Activated CD4-positive, alpha-beta T cell treated with anti-CD3 and anti-CD28 coated beads for 4 hours (primary cell): ENCODE results near the gene WWOX.

Experiments
- DNase-seq, 2 donors: peaks; one replicate each; pipeline ENCODE4 v3.0.0-alpha.2; 2020

The WWOX gene

DNA sequence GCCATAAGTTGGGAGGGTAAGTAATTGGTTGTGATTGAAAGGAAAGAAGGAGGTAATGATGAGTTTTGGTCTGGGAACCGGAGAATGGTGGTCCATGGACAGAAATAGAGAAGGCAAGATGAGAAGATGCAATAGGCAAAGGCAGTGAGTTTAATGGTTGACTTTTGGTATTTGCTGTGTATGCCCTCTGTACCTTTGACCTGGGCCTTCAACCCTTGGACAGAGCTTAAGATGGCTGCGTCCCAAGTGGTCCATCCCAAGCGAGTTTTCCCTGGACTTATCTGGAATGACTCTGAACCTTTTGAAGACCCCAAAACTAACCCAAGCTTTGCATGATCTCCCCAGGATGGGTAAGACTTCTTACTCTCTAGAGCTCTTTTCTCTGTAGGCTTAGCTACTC lies 836.6 kb downstream of the WWOX start:
- no peak for DNase-seq

DNA sequence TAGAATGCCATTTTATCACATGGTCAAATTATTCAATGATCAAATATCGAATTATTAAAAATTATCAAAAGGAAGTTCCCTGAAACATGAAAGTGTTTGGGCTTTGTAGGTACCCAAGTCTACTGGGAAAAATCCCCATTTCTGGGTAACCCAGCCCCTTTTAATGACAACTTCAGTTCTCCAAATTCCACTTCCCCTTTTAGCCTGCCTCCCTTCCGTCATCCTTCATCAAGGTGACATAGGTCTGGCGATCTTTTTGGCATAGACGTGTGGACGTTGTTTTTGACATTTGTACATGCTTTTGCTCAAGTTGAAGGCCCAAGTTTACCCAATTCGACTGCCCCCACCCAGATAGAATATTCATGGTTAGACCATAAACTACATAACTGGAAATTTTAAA lies 840.1 kb downstream of the WWOX start:
- no peak for DNase-seq

DNA sequence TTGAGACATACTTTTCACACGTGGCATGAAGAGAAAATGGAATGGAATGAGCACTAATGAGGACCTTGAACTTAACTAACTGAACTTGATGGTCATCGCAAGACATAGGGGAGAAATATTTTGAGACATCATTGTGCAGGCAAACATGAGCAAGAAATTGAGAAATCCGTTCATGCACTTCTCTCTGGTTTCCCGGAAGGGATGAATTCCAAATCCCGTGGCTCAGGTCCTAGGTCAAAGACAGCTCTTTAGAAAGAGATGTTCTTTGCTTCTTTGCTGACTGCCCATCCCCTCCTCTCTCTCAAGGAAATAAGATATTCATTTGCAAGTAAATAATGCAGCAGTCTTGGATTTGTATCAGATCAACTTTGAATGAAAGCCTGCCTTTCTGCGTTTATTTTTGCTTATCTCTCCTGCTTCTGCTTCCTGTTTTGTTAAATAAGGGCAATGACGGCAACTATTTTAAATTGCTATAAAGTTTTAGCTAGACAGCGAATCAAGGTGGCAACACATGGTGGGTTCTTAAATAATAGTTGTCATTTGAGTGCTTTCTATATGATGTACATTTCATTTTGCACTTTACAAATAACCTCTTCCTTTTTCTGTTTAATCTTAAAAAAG lies 843.3 kb downstream of the WWOX start:
- no peak for DNase-seq

DNA sequence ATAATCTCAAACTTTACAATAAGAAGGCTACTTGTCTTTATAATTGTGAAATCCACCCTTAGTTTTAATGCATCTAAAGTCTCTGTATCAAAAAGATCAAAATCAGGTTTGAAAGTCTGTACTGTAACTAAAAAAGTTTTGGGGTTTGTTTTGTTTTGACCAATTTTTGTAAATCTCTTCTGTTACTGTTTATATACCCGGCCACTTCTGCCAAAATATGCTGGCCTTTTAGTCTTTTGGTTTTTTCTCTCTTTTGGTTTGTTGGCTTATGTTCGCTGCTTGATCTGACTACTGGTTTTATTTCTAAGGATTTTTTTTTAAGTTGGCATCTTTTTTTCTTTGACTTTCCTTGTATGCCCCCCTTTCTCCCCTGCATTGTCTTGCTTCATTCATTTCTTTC lies 845.9 kb downstream of the WWOX start:
- DNase-seq: no peak

DNA sequence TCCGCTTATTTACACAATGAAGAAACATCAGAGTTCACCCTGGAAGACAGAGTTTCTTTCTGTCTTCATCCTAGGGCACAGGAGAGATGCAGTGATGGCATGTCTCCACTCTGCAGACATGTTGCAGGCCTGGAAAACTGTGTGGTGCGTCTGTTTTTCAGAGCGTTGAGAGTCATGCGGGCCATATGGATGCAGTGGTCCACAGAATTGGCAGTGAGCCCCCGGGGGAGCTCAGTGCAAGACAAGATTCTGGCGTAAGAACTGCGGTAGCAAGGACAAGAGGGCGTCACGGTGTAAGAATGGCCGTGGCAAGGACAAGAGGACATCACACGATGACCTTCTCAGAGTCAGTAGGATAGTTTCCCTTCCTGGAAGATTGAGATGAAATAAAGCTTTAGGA lies 847.1 kb downstream of the WWOX start:
- DNase-seq: no peak

DNA sequence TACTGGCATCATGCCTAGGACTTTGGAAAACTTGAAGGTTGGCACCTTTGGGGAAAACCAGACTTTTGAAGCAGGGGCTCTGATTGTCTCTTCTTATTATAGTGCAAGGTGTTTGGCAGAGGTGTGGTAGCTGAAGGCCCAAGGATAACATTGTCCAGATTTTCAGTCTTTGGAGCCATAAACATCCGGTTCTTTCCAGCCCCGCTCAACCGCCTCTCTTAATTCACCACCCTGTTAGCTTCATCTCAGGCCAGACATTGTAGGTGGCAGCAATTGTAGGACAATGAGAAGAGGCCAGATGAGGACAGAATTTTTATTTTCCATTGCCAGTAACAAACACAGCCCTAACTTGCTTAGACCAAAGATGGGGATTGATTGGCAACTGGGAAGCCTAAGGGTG lies 851.3 kb downstream of the WWOX start:
- no peak for DNase-seq

DNA sequence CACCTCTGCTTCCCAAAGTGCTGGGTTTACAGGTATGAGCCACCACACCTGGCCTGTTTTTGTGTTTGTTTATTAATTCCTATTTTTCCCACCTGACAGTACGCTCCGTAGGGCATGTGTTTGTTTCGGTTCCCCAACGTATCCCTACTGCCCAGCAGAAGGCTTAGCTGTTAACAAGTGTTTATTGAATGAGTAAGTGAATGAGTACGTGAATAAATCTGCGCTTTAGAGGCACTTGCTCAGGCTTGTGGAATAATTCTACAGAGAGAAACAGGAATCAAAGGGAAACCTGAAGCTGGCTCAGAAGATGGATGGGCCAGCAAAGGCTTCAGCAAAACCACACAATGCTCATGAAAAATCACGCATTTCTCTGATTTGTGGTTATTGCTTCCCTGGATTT lies 853.2 kb downstream of the WWOX start:
- no peak for DNase-seq

DNA sequence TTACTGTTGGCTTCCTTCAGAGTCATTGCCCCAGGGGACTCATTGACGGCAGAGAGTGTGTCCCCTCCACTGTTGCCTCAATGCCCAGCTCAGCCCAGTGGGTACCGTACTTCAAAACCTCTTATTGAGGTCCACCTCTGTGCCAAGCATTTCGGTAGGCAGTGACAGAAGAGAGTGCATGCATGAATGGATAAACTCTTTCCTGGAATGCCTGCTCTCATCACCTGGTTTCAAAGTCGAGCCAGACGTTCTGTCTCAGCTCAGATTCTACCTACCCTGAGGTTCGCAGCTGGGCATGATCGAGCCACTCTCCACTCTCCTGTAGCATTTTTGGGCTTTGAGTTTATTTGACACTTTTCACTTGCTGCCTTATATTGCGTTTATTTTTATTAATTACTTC lies 854.1 kb downstream of the WWOX start:
- DNase-seq: no peak

DNA sequence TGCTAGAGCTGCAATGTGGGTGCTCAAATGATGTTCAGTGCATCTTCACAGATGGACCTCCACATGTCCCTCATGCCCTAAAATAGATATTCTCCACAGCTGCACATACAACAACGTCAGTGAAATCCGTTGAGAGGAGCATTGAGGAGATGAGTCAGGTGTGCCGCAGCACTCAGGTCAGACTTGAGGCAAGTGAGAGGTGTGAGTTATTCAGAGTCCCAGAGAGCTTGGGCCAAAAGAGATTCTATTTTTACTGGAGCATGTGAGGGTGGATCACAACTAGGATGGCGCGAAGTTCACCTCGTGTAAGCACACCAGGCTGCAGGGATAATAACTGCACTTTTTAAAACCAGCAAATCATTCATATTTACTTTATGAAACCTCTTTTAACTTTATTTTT lies 855.8 kb downstream of the WWOX start:
- no peak for DNase-seq

DNA sequence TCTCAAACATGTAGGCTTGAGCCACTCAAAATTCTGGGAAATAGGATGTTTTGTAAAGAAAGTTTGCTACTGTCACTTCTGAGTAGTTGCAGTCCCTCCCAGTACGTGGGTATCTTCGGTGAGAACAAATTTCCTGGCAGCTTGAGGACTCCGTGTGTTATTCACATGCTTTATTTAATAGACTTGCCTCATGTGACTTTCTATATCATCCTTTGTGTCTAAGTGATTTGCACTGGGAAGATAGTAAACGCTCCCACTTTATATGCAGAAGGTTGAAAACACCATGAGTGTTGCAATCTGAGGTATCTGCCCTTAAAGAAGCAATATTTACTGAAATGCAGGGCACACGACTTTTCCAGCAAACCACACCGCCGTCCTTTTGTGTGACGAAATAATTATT lies 857.4 kb downstream of the WWOX start:
- no peak for DNase-seq

DNA sequence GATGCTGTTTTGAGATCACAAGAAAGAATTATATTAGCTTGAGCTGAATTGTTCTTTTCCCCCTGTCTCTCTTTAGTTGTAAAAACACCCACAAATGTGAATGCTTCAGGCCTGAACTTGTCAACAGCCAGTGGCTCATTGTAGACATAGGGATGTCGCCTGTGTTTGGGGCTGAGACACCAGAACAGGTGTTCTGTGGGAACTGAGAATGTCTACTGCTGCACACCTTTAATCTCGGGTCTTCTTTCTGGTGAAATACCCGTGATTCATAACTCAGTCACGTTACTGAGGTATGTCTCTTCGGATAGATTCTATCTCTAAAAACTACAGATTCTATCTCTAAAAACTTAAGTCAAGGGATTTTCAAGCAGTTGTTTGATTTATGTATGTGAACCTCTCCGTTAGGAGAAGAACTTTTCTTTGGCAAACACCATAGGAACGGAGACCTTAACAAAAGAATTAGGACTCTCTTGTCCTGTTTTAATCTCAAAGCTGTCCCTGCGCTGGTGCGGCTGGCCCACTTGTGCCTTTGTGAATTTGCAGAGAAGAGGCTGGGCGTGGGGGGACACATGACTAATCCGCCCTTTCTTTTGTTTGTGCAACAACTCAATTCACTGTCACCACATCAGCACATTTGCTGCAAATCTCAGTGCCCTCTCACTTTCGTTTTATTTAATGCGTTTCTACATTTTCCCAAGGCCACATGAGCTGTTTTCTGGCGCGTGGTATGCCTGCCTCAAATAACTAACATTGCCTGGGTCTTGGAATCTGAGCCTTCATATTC lies 858.1 kb downstream of the WWOX start:
- peak; percentile 17 to 38 for DNase-seq

DNA sequence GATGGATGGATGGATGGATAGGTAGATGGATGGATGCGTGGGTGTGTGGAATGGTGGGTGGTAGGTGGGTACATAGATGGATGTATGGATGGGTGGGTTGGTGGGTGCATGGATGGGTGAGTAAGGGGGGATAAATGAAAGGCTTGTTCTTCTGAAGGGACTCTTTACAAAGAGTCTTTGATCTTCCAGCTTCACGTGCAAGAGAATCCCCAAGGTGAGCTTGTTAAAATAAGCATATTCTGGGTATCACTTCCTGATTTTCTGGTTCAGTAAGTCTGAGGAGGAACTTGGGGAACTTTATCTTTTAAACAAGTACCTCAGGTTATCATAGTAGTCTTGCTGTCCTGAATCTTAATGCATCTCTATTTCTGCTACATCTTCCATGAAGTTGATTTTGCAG lies 862.0 kb downstream of the WWOX start:
- no peak for DNase-seq

DNA sequence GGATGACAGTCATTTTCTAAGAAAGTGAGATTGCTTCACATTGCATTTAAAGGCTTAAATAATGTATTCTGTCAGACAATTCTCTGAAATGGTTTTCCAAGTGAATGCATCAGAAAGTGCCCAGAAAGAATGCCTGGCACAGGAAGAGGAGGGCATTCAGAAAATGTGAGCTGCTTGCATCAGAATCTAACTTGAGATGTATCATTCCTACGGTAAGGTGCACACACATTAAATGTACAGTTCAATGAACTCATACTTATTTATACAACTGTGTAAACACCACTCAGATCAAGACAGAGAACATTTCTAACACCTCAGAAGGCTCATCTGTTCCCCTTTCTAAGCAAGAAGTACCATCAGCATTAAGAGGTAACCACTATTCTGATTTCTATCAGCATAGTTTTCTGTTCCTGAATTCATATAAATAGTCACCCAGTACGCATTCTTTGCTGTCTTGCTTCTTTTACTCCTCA lies 863.0 kb downstream of the WWOX start:
- no peak for DNase-seq

DNA sequence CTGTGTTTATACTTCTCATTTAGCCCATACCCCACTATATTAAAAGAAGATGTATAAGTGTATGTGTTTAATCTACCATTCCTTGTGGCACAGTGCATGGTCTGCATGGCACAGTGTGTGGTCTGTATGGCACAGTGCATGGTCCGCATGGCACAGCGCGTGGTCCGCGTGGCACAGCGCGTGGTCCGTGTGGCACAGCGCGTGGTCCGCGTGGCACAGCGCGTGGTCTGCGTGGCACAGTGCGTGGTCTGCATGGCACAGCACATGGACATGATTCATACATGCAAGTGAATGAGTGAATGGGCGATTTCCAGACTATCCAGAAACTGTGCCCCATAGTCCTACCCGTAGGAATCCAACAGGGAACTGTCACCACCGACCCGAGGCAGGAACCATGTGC lies 868.5 kb downstream of the WWOX start:
- DNase-seq: no peak

DNA sequence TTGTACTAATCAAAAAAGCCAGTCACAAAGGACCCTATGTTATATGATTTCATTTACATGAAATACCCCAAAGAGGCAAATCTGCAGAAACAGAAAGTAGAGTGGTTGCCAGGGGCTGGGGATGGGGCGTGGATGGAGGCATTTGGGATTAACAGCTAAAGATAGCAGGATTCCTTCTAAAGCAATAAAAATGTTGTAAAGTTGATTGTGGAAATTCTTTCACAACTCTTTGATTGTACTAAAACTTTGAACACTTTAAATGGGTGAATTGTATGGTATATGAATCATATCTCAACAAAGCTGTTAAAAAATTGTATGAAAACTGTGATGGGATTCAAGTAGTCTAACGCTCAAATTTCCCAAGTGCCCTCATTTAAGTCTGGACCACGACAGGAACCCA lies 870.3 kb downstream of the WWOX start:
- no peak for DNase-seq

DNA sequence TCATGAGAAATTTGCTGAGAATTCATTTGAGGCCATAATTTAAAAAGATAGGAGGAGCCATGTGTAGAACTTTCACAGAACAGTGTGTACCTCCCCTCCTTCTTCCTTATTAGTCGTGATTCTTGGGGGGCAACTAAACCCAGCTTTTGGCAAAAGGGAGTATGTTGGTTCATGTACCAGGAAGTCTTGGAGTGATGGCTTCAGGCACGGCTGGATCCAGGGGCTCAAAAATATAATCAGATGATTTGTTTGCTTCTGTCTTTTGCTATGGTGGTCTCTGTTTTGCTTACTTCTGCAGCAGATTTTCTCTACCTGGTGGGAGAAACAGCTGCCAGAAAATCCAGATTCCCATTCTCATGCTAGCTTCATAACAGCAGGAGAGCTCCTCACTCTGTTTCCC lies 871.2 kb downstream of the WWOX start:
- no peak for DNase-seq

DNA sequence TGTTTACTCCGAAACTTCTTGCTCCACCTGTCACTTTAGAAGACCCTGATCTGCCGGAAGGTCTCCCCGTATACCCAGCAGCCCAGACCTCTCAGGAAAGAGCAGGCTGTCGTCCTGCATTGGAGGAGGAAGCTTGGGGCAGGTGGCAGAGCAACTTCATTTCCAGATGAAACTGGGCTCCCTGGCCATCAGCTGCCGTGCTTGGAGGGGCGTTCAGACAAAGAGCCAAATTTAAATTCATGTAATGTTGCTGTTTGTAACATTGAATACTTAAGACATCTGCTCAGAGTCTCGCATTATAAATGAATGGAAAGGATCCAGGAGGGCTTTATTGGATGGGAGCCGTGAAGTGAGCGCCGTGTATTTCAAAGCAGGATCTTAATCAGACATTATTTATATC lies 872.6 kb downstream of the WWOX start:
- no peak for DNase-seq

DNA sequence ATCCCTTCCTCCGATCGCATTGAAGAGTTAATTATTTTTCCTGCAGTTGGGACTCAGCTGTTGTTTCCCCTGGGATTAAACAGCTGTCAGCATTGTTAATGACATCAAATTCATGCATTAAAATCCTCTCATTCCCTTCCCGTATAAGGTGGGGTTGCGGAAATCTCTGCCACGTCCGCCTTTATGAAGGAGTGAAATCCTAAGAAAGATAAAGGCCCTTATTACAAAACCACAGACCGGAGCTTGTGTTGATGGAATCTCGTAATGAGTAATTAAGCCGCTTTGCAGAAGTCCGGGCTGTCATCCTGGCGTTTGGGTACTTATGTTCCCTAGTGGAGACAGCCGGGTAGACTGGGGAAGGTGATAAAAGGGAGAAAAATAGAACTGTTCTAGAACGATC lies 873.5 kb downstream of the WWOX start:
- DNase-seq: no peak

DNA sequence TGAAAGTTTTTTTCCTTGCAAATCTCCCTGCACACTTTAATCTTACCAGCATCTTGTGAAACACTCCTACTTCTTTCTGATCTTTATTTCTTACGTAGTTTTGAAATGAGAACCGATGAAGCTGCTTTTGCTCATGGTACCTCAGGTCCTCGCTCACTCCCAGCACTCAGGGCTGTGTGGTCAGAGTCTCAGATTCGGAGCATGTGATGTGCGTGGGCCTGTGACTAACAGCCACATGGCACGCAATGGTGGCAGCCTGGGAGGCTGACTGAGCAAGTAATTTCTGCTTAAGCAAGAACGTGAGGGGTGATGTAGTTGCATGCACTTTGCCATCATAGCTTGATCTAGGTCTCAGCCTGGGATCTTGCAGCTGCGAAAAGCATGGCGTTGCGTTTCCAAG lies 876.8 kb downstream of the WWOX start:
- no peak for DNase-seq

DNA sequence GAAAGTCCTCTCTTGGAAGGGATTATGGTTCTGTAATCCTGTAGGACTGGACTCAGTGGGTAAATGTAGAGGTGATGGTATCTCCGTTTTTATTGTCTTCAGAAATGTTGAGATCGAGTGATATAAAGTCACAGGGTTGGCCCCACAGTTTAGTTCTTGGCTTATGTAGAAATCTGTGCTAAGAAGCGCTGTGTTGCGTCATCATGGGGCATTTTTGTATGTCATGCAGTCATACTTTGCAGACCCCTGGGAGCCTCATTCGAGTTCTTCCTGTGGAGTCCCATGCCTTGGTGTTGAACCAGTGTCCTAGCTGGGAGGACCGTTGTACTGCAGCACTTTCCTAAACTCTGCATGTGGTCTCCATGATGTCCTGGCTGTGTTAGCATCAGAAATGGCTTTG lies 881.4 kb downstream of the WWOX start:
- DNase-seq: no peak

DNA sequence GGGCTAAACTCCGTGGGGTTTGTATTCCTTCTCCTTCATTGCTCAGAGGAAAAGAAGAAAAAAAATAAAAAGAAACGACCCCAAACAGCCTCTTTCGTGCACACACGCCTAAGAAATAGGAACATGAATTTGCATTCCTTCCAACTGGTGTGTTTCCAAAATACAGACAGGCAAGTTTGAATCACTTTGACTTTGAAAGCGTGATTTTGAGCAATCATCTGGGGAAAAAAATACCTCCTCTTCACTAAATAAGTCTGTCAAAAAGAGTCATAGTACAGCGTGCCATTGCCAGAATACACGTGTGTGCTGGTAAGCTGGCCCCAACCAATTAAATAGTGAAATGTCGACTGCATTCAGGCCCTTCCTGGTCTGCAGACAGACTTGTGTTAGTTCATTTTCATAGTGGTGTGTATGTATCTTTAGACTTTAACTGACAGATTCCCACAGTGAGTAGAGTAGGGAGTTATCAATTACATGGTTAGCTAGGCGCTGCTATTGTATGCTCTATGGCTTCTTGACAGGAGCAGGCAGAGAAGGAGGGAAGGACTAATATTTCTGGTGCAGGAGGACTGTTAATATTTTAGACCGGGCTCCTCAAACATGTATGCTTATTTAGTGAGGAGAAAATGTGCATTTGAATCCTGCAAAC lies 882.8 kb downstream of the WWOX start:
- DNase-seq: no peak

DNA sequence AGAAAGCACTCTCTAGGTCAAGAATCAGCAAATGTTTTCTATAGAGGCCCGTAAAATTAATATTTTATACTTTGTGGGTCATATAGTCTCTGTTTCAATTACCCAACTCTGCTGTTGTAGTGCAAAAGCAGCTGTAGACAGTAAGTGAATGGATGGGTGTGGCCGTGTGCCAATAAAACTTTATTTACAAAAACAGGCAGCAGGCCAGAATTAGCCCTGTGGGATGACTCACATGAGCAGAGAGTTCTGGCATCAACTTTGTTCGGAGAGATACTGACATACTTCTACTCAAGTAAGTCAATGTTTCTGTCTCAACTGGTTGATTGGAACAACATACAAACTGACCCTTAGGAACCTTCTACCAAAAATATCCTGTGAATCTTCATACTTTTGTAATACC lies 884.9 kb downstream of the WWOX start:
- no peak for DNase-seq

DNA sequence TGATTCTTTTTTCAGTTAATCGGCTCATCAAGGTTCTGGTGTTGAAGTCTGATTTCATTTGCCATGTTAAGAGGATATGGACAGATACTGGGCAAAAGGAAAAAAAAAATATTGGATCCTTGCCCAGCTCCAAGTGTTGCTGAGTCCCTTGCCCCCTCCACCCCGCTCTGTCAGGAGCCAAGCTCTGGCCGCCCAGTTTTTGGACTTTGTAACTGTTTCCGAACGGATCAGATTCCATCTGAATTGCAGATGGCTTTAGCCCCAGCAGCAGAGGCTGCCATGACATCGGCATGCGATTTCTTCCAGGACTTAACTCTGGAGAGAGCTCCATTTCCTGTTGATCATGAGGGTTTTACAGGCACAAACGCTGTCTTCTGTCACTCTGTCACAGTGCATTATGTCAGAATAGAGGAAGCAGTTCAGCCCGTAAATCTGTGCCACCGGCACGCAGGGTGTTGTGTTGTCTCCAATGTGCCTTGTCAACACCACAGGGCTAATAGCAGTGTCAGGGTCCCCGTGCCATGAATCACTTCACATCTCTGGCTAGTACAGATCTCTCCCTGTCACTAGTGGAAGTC lies 885.5 kb downstream of the WWOX start:
- DNase-seq: no peak
